Measurements from ENCODE around the gene IL10. TPM values are rescaled to one million over a fixed set of nuclear protein-coding genes. Genes with fewer than 3 reads are reported as not detected.

Gene IL10
- total RNA-seq, 6 donors from 2014 or later: 0.55 to 5.2 (median 3.3) TPM

GRCh38 chr1:206812471-206812870 lies 40.2 kb upstream of the IL10 start:
- Histone ChIP-seq H3K27me3 (no peaks in the 10 kb centered on the region), H3K36me3 (no peaks in the 10 kb centered on the region), H3K27ac (no peak overlapping the region), H3K4me3 (no peak overlapping the region), H3K4me1 (peaks cover 0 to 5% (median 0%) of the 10 kb centered on the region in 4 donors), H3K9me3 (peaks cover 0 to 5% (median 2%) of the 10 kb centered on the region in 4 donors)
- DNase-seq (no peak), ATAC-seq (ENCODE audit: low FRiP score in 2 of 2) (no peak)
- TF ChIP-seq, protein P1, sequence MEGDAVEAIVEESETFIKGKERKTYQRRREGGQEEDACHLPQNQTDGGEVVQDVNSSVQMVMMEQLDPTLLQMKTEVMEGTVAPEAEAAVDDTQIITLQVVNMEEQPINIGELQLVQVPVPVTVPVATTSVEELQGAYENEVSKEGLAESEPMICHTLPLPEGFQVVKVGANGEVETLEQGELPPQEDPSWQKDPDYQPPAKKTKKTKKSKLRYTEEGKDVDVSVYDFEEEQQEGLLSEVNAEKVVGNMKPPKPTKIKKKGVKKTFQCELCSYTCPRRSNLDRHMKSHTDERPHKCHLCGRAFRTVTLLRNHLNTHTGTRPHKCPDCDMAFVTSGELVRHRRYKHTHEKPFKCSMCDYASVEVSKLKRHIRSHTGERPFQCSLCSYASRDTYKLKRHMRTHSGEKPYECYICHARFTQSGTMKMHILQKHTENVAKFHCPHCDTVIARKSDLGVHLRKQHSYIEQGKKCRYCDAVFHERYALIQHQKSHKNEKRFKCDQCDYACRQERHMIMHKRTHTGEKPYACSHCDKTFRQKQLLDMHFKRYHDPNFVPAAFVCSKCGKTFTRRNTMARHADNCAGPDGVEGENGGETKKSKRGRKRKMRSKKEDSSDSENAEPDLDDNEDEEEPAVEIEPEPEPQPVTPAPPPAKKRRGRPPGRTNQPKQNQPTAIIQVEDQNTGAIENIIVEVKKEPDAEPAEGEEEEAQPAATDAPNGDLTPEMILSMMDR (IDR thresholded peaks at IDR 0.05): no peak
- TF ChIP-seq POLR2AphosphoS5 (IDR thresholded peaks at IDR 0.05) (no peak), EP300 (IDR thresholded peaks at IDR 0.05) (no peak), POLR2A (IDR thresholded peaks at IDR 0.05) (no peak)
- 87% methylated on average over 2 of the region's 2 CpGs for WGBS, 2 donors

- Histone ChIP-seq H3K4me3 (no peak overlapping the region), H3K4me1 (peaks cover 0 to under 1% (median 0%) of the 10 kb centered on the region in 4 donors), H3K36me3 (no peaks in the 10 kb centered on the region), H3K27me3 (no peaks in the 10 kb centered on the region), H3K27ac (no peak overlapping the region), H3K9me3 (peaks cover 0 to 5% (median 2%) of the 10 kb centered on the region in 4 donors)
- WGBS, 2 donors: 66 to 74% methylated on average over 4 of the region's 4 CpGs
- ATAC-seq (ENCODE audit: low FRiP score in 2 of 2) (no peak), DNase-seq (peak in 1 of 2 donors; percentile 47)
- TF ChIP-seq POLR2A (IDR thresholded peaks at IDR 0.05): no peak
- TF ChIP-seq, protein P1 (IDR thresholded peaks at IDR 0.05): peak in 2 of 6 experiments; percentile 26 to 34
Observed at GRCh38 chr1:206809504-206810084, 37.3 kb upstream of the IL10 start.

- Histone ChIP-seq H3K27me3 (no peaks in the 10 kb centered on the region), H3K4me3 (no peak overlapping the region), H3K4me1 (peaks cover 0 to 2% (median 0%) of the 10 kb centered on the region in 4 donors), H3K36me3 (no peaks in the 10 kb centered on the region), H3K9me3 (peaks cover 0 to 5% (median 2%) of the 10 kb centered on the region in 4 donors), H3K27ac (no peak overlapping the region)
- no peak for TF ChIP-seq POLR2AphosphoS5 (IDR thresholded peaks at IDR 0.05)
- no peak for TF ChIP-seq EP300 (IDR thresholded peaks at IDR 0.05)
- TF ChIP-seq, protein P1 (IDR thresholded peaks at IDR 0.05): peak in 3 of 6 experiments; percentile 18 to 27 (median 20)
- no peak for TF ChIP-seq POLR2A (IDR thresholded peaks at IDR 0.05)
- DNase-seq (no peak), ATAC-seq (ENCODE audit: low FRiP score in 2 of 2) (peak; percentile 43 to 56)
- WGBS, 2 donors: 48 to 61% methylated on average over 2 of the region's 2 CpGs
Observed at GRCh38 chr1:206808615-206809014, 36.3 kb upstream of the IL10 start.

- H3K27ac ChIP-seq: no peak overlapping the region
- WGBS, 2 donors: 69 to 76% methylated on average over 1 of the region's 1 CpG
- H3K4me3 ChIP-seq: no peak overlapping the region
- peaks cover 0 to 2% (median 0%) of the 10 kb centered on the region in 4 donors for H3K4me1 ChIP-seq
- H3K9me3 ChIP-seq: no peaks in the 10 kb centered on the region
- no peaks in the 10 kb centered on the region for H3K36me3 ChIP-seq
- ATAC-seq (ENCODE audit: low FRiP score in 2 of 2) (no peak), DNase-seq (no peak)
- no peaks in the 10 kb centered on the region for H3K27me3 ChIP-seq
- TF ChIP-seq POLR2AphosphoS5 (IDR thresholded peaks at IDR 0.05): no peak
- no peak for TF ChIP-seq EP300 (IDR thresholded peaks at IDR 0.05)
- TF ChIP-seq, protein P1 (IDR thresholded peaks at IDR 0.05): no peak
- TF ChIP-seq POLR2A (IDR thresholded peaks at IDR 0.05): no peak
Observed at GRCh38 chr1:206805357-206805756, 33.1 kb upstream of the IL10 start.

Data from upper lobe of left lung (tissue), 6 donors.